OCI-LY7 (cell line): ENCODE results near the gene AGK. TPM values are rescaled to one million over a fixed set of nuclear protein-coding genes. Genes with fewer than 3 reads are reported as not detected.

Experiments
- BruUV-seq: library from RNA; stranded (reverse); fragments of 400-500 nt; replicated peaks from 2 replicates; lab custom pipeline; 2021; lab: Mats Ljungman, UMichigan
- CTCF ChIA-PET: fragments of 300-600 bp; sonication (Branson Sonifier 250); formaldehyde crosslinking; loops from one replicate; lab custom pipeline; 2022; ENCODE audit warnings: antibody characterized with exemption; ENCODE audit not compliant: unreplicated experiment; lab: Charles Lee
- POLR2A ChIA-PET: fragments of 300-600 bp; sonication (Branson Sonifier 250); formaldehyde crosslinking; loops from one replicate; lab custom pipeline; 2022; ENCODE audit warnings: antibody characterized with exemption; lab: Charles Lee
- DNase-seq: peaks from one replicate; pipeline ENCODE4 v3.0.0-alpha.2; 2015; ENCODE audit warnings: low spot score
- H2AFZ ChIP-seq: fragments of 200-600 bp; sonication (generic), shearing (Covaris generic); 2 replicates; pipeline ENCODE4 v1.6.1; 2014; ENCODE audit warnings: mild to moderate bottlenecking, antibody characterized with exemption, low read length, moderate library complexity
- H3K27ac ChIP-seq: fragments of 200-600 bp; sonication (generic); 2 replicates; pipeline ENCODE4 v1.5.1; 2014; ENCODE audit warnings: mixed run types, low read depth, mild to moderate bottlenecking, moderate library complexity, low read length, inconsistent platforms; ENCODE audit not compliant: poor library complexity, severe bottlenecking
- H3K36me3 ChIP-seq: fragments of 200-600 bp; sonication (generic); 2 replicates; pipeline ENCODE4 v1.6.1; 2014; ENCODE audit warnings: mild to moderate bottlenecking, antibody characterized with exemption, low read length, moderate library complexity, mixed read lengths; ENCODE audit not compliant: insufficient read depth
- H3K4me1 ChIP-seq: fragments of 200-600 bp; sonication (generic); 2 replicates; pipeline ENCODE4 v1.5.1; 2014; ENCODE audit warnings: mild to moderate bottlenecking, low read length; ENCODE audit not compliant: insufficient read depth, poor library complexity, severe bottlenecking
- H3K4me2 ChIP-seq: fragments of 200-600 bp; sonication (generic); 2 replicates; pipeline ENCODE4 v1.6.1; 2014; ENCODE audit warnings: mild to moderate bottlenecking, low read length
- H3K4me3 ChIP-seq: fragments of 200-600 bp; sonication (generic); 2 replicates; pipeline ENCODE4 v1.5.1; 2014; ENCODE audit warnings: mild to moderate bottlenecking, low read depth, low read length; ENCODE audit not compliant: poor library complexity, severe bottlenecking
- H3K79me2 ChIP-seq: fragments of 200-600 bp; sonication (generic); 2 replicates; pipeline ENCODE4 v1.6.1; 2016; ENCODE audit warnings: low read depth, mild to moderate bottlenecking, low read length, moderate library complexity, mixed read lengths; ENCODE audit not compliant: insufficient read depth
- H3K9me2 ChIP-seq: fragments of 200-600 bp; sonication (generic); 2 replicates; pipeline ENCODE4 v1.6.1; 2016; ENCODE audit warnings: mild to moderate bottlenecking, low read length, mixed read lengths; ENCODE audit not compliant: insufficient read depth
- H3K9me3 ChIP-seq: fragments of 200-600 bp; sonication (generic); 2 replicates; pipeline ENCODE4 v1.6.1; 2014; ENCODE audit warnings: mild to moderate bottlenecking, mixed run types, low read length, mixed read lengths
- H4K20me1 ChIP-seq: fragments of 200-600 bp; sonication (generic); 2 replicates; pipeline ENCODE4 v1.6.1; 2014; ENCODE audit warnings: mild to moderate bottlenecking, antibody characterized with exemption, low read length, moderate library complexity, mixed read lengths; ENCODE audit not compliant: insufficient read depth
- CTCF ChIP-seq: fragments of 200-600 bp; sonication (generic); conservative IDR thresholded peaks from 2 replicates; pipeline ENCODE4 v1.5.1; 2014; ENCODE audit warnings: mild to moderate bottlenecking, antibody characterized with exemption, low read length, moderate library complexity, mixed read lengths
- EZH2phosphoT487 ChIP-seq: fragments of 200-600 bp; sonication (generic); IDR thresholded peaks from 2 replicates; pipeline ENCODE4 v1.6.1; 2018; ENCODE audit warnings: low read depth, borderline replicate concordance, mild to moderate bottlenecking, mixed run types, antibody characterized with exemption, low read length, moderate library complexity, mixed read lengths
- intact Hi-C: fragments of 100-400 bp; cut with micrococcal nuclease; formaldehyde crosslinking; loops from one replicate; pipeline ENCODE4 v1.10.0; 2022; ENCODE audit not compliant: unreplicated experiment
- total RNA-seq, 2 experiments: library from RNA; depleted of rRNA in 1 of 2; stranded (reverse); fragments of >200 nt in 1 of 2; shearing (Covaris generic) in 1 of 2; gene quantifications; 2 replicates each; pipeline ENCODE4 v1.2.3, GENCODE V29; 2014 to 2022

Gene AGK
- total RNA-seq, 2 experiments from 2014 or later = 31.2 to 33.6 TPM

- DNase-seq = no peak
- ChIA-PET POLR2A (interaction anchor here (0.8 kb wide), 1 partner anchor 59 kb away, joined by 3 read pairs; no protein-coding TSS in a partner anchor), CTCF (no interaction called here)
- H3K9me3 ChIP-seq = no peaks in the 10 kb centered on the region
- intact Hi-C loops = no loop called here
- no peaks in the 10 kb centered on the region for H3K79me2 ChIP-seq
- H3K27ac ChIP-seq = no peak overlapping the region
- H3K4me3 ChIP-seq = no peak overlapping the region
- H3K36me3 ChIP-seq = no peaks in the 10 kb centered on the region
- H3K9me2 ChIP-seq = no peaks in the 10 kb centered on the region
- H2AFZ ChIP-seq = no peak overlapping the region
- no peaks in the 10 kb centered on the region for H3K4me1 ChIP-seq
- H3K4me2 ChIP-seq = no peak overlapping the region
- no TSS peak for BruUV-seq
- TF ChIP-seq EZH2phosphoT487 (no peak), CTCF (no peak)
- H4K20me1 ChIP-seq = no peaks in the 10 kb centered on the region
Measured at GRCh38 chr7:141668853-141669252, 117.6 kb downstream of the AGK start.

DNA sequence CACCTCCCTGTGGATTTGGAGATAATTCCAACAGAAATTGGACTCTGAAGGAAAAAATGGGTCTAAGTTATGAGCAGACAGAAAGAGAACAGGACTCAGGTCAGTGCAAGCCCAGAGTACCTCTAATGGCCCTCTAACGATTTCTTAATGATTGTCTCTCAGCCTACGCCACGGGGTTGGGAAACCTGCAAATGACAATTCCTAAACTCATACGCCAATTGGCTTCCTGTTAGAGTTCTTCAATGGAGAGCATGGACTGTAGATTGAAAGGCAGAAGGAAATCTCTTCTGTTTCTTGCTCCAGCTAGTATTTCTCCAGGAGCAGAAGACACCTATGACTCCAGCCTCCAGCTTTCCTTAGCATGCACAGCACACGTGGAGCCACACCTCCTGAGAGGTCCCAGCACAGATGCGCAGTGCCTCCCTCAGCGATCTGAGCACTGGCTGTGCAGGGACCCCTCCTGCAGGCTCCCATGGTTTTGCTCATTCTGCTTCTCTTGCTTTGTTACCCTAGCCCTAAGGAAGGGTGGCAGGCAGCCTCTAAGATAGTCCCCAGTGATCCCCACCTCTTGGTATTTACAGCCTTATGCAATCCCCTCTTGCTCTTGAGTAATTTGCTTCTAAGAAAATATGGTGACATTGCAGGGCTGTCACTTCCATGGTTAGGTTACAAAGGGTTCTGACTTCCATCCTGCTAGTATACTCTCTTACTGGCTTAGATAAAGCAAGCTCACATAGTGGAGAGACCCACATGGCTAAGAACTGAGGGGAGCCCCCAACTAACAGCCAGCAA is 120.7 kb downstream of the AGK start:
- no peak for TF ChIP-seq CTCF
- TF ChIP-seq EZH2phosphoT487 = no peak
- no peaks in the 10 kb centered on the region for H3K79me2 ChIP-seq
- CTCF ChIA-PET = no interaction called here
- H3K36me3 ChIP-seq = no peaks in the 10 kb centered on the region
- no peaks in the 10 kb centered on the region for H3K9me2 ChIP-seq
- no peaks in the 10 kb centered on the region for H3K9me3 ChIP-seq
- intact Hi-C loops = no loop called here
- POLR2A ChIA-PET = no interaction called here
- no peaks in the 10 kb centered on the region for H3K4me1 ChIP-seq
- H4K20me1 ChIP-seq = no peaks in the 10 kb centered on the region
- no peak overlapping the region for H2AFZ ChIP-seq
- BruUV-seq = no TSS peak
- no peak overlapping the region for H3K4me2 ChIP-seq
- no peak overlapping the region for H3K4me3 ChIP-seq
- DNase-seq = no peak
- H3K27ac ChIP-seq = no peak overlapping the region

- H3K4me3 ChIP-seq = no peak overlapping the region
- no TSS peak for BruUV-seq
- intact Hi-C loops = no loop called here
- CTCF ChIA-PET = no interaction called here
- TF ChIP-seq CTCF (no peak), EZH2phosphoT487 (no peak)
- H3K9me3 ChIP-seq = no peaks in the 10 kb centered on the region
- no peaks in the 10 kb centered on the region for H3K4me1 ChIP-seq
- no peaks in the 10 kb centered on the region for H3K79me2 ChIP-seq
- H3K36me3 ChIP-seq = no peaks in the 10 kb centered on the region
- H3K9me2 ChIP-seq = no peaks in the 10 kb centered on the region
- H3K27ac ChIP-seq = no peak overlapping the region
- no peak overlapping the region for H2AFZ ChIP-seq
- POLR2A ChIA-PET = interaction anchor here (0.6 kb wide), 1 partner anchor 73 kb away, joined by 3 read pairs; no protein-coding TSS in a partner anchor
- no peak overlapping the region for H3K4me2 ChIP-seq
- no peak for DNase-seq
- H4K20me1 ChIP-seq = no peaks in the 10 kb centered on the region
Measured at GRCh38 chr7:141673346-141673745, 122.1 kb downstream of the AGK start.
